ENCODE results near the gene CHDH.

The CHDH gene

GRCh38 chr3:53846134-53846850, at the start of gene CHDH, which contains the start of gene IL17RB:
CHDH (minus strand) TSS chr3:53846419; CDS start chr3:53824008, 22,411 bp downstream.
IL17RB (plus strand) TSS chr3:53846568; CDS start chr3:53846589, 21 bp downstream.
- POLR2A ChIA-PET, result no interaction called here

GRCh38 chr3:53892286-53892637, 46.0 kb upstream of the CHDH start:
- no peak for DNase-seq (ENCODE audit: low read depth, low spot score)
- H3K4me3 ChIP-seq (ENCODE audit: low read depth, low read length), result peak overlapping the region; percentile 62
- ChIA-PET CTCF (interaction anchor here (0.8 to 1.7 kb wide), 2 partner anchors 46 to 67 kb away, joined by 3 to 5 read pairs; no protein-coding TSS in a partner anchor), POLR2A (interaction anchor here (0.7 to 1.3 kb wide), 3 partner anchors 11 to 544 kb away, joined by 3 to 5 read pairs (median 3); partner anchors contain the start of gene DCP1A)
- TF ChIP-seq CTCF (IDR thresholded peaks at IDR 0.05; ENCODE audit: insufficient read depth, low read length, missing control alignments), result no peak

More at GRCh38 chr3:53846134-53846850, at the start of gene CHDH, which contains the start of gene IL17RB:
- CTCF ChIA-PET, result interaction anchor here (1.2 to 2.0 kb wide), 3 partner anchors 14 to 136 kb away, joined by 3 to 4 read pairs (median 3); no protein-coding TSS in a partner anchor
- no peak for TF ChIP-seq CTCF (IDR thresholded peaks at IDR 0.05; ENCODE audit: insufficient read depth, low read length, missing control alignments)
- DNase-seq (ENCODE audit: low read depth, low spot score), result no peak
- H3K4me3 ChIP-seq (ENCODE audit: low read depth, low read length), result peak within 1 kb of the TSS; percentile 50

GRCh38 chr3:53891497-53892285, 45.5 kb upstream of the CHDH start, which contains the start of gene SELENOK:
SELENOK (minus strand) TSS chr3:53891859.
- DNase-seq (ENCODE audit: low read depth, low spot score), result peak; percentile 97
- no peak for TF ChIP-seq CTCF (IDR thresholded peaks at IDR 0.05; ENCODE audit: insufficient read depth, low read length, missing control alignments)
- H3K4me3 ChIP-seq (ENCODE audit: low read depth, low read length), result peak within 1 kb of the TSS; percentile 88
- ChIA-PET CTCF (interaction anchor here (0.8 to 1.7 kb wide), 4 partner anchors 32 to 84 kb away, joined by 3 to 5 read pairs (median 4); no protein-coding TSS in a partner anchor), POLR2A (interaction anchor here (0.7 to 1.3 kb wide), 3 partner anchors 11 to 544 kb away, joined by 3 to 5 read pairs (median 3); partner anchors contain the start of gene DCP1A)

GRCh38 chr3:53890726-53891475, 44.7 kb upstream of the CHDH start:
- no peak for TF ChIP-seq CTCF (IDR thresholded peaks at IDR 0.05; ENCODE audit: insufficient read depth, low read length, missing control alignments)
- H3K4me3 ChIP-seq (ENCODE audit: low read depth, low read length), result peak overlapping the region; percentile 88
- ChIA-PET CTCF (interaction anchor here (0.9 to 1.7 kb wide), 4 partner anchors 31 to 181 kb away, joined by 3 to 5 read pairs (median 4); no protein-coding TSS in a partner anchor), POLR2A (no interaction called here)
- no peak for DNase-seq (ENCODE audit: low read depth, low spot score)

GRCh38 chr3:53888232-53888631, 42.0 kb upstream of the CHDH start:
- DNase-seq (ENCODE audit: low read depth, low spot score), result no peak
- no peak for TF ChIP-seq CTCF (IDR thresholded peaks at IDR 0.05; ENCODE audit: insufficient read depth, low read length, missing control alignments)
- ChIA-PET POLR2A (no interaction called here), CTCF (no interaction called here)
- H3K4me3 ChIP-seq (ENCODE audit: low read depth, low read length), result no peak overlapping the region

Measured in AG04449 (cell line).